ENCODE data around the gene FXN. TPM values are rescaled to one million over a fixed set of nuclear protein-coding genes. Genes with fewer than 3 reads are reported as not detected.

Gene FXN
- total RNA-seq, 1 experiment from 2014 or later: 11.0 TPM

DNA sequence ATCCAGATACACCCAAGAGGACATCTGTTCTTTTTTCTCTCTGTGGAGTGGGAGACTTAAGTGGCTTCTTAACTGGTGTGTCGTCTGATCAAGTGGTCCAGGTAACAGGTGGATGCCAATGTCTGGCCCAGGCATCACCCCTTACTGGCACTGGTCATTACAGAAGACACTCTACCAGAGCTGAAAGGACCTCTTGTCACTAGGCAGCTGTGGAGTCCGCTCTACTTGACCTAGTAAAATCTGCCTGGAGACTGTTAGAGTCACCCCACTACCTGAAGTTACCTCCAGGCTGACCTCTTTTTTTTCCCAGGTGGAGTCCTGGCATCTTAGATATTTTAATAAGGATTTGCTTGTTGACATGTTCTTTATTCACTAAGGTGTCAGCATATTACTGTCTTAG lies 22.5 kb downstream of the FXN start:
- Histone ChIP-seq H4K20me1 (ENCODE audit: low read length) (no peaks in the 10 kb centered on the region), H3K4me2 (ENCODE audit: low read length) (no peak overlapping the region), H3K27me3 (ENCODE audit: low read length) (no peaks in the 10 kb centered on the region), H3K4me1 (ENCODE audit: insufficient read depth, low read length) (no peaks in the 10 kb centered on the region), H3K9ac (ENCODE audit: low read length) (no peak overlapping the region), H3K4me3 (ENCODE audit: low read length) (no peak overlapping the region), H2AFZ (ENCODE audit: low read length) (no peak overlapping the region), H3K9me3 (ENCODE audit: low read length) (no peaks in the 10 kb centered on the region), H3K9me2 (replicated peaks; ENCODE audit: low read length) (no peaks in the 10 kb centered on the region), H3K36me3 (ENCODE audit: low read depth, low read length) (no peaks in the 10 kb centered on the region; the same call in none of the 2 replicates), H3F3A (ENCODE audit: low read length, unreplicated experiment) (no peaks in the 10 kb centered on the region), H3K27ac (ENCODE audit: low read length) (no peak overlapping the region), H3K79me2 (ENCODE audit: low read length) (no peaks in the 10 kb centered on the region)
- intact Hi-C loops (cut with micrococcal nuclease): loop anchor here (5.0 kb wide), 1 partner anchor 49 kb away; no protein-coding TSS in a partner anchor
- TF ChIP-seq EZH2phosphoT487 (IDR thresholded peaks at IDR 0.05; ENCODE audit: borderline replicate concordance, low read length): no peak
- TF ChIP-seq, protein P1, sequence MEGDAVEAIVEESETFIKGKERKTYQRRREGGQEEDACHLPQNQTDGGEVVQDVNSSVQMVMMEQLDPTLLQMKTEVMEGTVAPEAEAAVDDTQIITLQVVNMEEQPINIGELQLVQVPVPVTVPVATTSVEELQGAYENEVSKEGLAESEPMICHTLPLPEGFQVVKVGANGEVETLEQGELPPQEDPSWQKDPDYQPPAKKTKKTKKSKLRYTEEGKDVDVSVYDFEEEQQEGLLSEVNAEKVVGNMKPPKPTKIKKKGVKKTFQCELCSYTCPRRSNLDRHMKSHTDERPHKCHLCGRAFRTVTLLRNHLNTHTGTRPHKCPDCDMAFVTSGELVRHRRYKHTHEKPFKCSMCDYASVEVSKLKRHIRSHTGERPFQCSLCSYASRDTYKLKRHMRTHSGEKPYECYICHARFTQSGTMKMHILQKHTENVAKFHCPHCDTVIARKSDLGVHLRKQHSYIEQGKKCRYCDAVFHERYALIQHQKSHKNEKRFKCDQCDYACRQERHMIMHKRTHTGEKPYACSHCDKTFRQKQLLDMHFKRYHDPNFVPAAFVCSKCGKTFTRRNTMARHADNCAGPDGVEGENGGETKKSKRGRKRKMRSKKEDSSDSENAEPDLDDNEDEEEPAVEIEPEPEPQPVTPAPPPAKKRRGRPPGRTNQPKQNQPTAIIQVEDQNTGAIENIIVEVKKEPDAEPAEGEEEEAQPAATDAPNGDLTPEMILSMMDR (conservative IDR thresholded peaks at IDR 0.05; ENCODE audit: low read depth, low read length): no peak
- no peak for TF ChIP-seq EZH2 (IDR thresholded peaks at IDR 0.05; ENCODE audit: low read length, unreplicated experiment)
- ATAC-seq (no peak), DNase-seq (no peak)
- CTCF ChIA-PET: interaction anchor here (0.6 kb wide), 1 partner anchor 135 kb away, joined by 3 read pairs; no protein-coding TSS in a partner anchor
- POLR2A ChIA-PET (ENCODE audit: unreplicated experiment): no interaction called here
- no TSS peak for BruUV-seq (replicated peaks)

GRCh38 chr9:69060766-69061165 lies 25.2 kb downstream of the FXN start:
- Histone ChIP-seq H4K20me1 (ENCODE audit: low read length) (no peaks in the 10 kb centered on the region), H3K9me3 (ENCODE audit: low read length) (no peaks in the 10 kb centered on the region), H2AFZ (ENCODE audit: low read length) (no peak overlapping the region), H3K9me2 (replicated peaks; ENCODE audit: low read length) (no peaks in the 10 kb centered on the region), H3K4me1 (ENCODE audit: insufficient read depth, low read length) (no peaks in the 10 kb centered on the region), H3K36me3 (ENCODE audit: low read depth, low read length) (no peaks in the 10 kb centered on the region; the same call in none of the 2 replicates), H3K4me3 (ENCODE audit: low read length) (no peak overlapping the region), H3K4me2 (ENCODE audit: low read length) (no peak overlapping the region), H3F3A (ENCODE audit: low read length, unreplicated experiment) (no peaks in the 10 kb centered on the region), H3K79me2 (ENCODE audit: low read length) (no peaks in the 10 kb centered on the region), H3K27me3 (ENCODE audit: low read length) (no peaks in the 10 kb centered on the region), H3K9ac (ENCODE audit: low read length) (no peak overlapping the region), H3K27ac (ENCODE audit: low read length) (no peak overlapping the region)
- TF ChIP-seq EZH2phosphoT487 (IDR thresholded peaks at IDR 0.05; ENCODE audit: borderline replicate concordance, low read length) (no peak), EZH2 (IDR thresholded peaks at IDR 0.05; ENCODE audit: low read length, unreplicated experiment) (no peak)
- TF ChIP-seq, protein P1 (conservative IDR thresholded peaks at IDR 0.05; ENCODE audit: low read depth, low read length): no peak
- POLR2A ChIA-PET (ENCODE audit: unreplicated experiment): no interaction called here
- no peak for ATAC-seq
- no TSS peak for BruUV-seq (replicated peaks)
- intact Hi-C loops (cut with micrococcal nuclease): no loop called here
- CTCF ChIA-PET: no interaction called here
- DNase-seq: no peak

DNA sequence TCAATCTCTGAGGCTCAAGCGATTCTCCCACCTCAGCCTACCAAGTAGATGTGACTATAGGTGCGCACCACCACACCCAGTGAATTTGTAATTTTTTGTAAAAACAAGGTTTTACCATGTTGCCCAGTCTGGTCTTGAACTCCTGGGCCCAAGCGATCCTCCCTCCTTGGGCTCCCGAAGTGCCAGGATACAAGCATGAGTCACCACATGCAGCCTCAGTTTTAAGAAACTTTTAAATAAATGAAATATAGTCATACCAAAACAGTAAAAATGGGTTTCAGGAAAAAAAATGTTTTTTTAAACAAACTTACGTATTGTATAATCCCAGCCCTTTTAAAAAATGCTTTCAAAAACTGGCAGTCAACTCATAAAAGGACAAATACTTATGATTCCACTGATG lies 26.6 kb downstream of the FXN start:
- Histone ChIP-seq H4K20me1 (ENCODE audit: low read length) (no peaks in the 10 kb centered on the region), H3K9ac (ENCODE audit: low read length) (no peak overlapping the region), H3K79me2 (ENCODE audit: low read length) (no peaks in the 10 kb centered on the region), H3K4me1 (ENCODE audit: insufficient read depth, low read length) (no peaks in the 10 kb centered on the region), H3K27me3 (ENCODE audit: low read length) (no peaks in the 10 kb centered on the region), H3K9me2 (replicated peaks; ENCODE audit: low read length) (no peaks in the 10 kb centered on the region), H3K36me3 (ENCODE audit: low read depth, low read length) (no peaks in the 10 kb centered on the region; the same call in none of the 2 replicates), H3K9me3 (ENCODE audit: low read length) (no peaks in the 10 kb centered on the region), H3F3A (ENCODE audit: low read length, unreplicated experiment) (no peaks in the 10 kb centered on the region), H3K4me2 (ENCODE audit: low read length) (no peak overlapping the region), H3K4me3 (ENCODE audit: low read length) (no peak overlapping the region), H3K27ac (ENCODE audit: low read length) (no peak overlapping the region), H2AFZ (ENCODE audit: low read length) (no peak overlapping the region)
- DNase-seq: no peak
- TF ChIP-seq, protein P1 (conservative IDR thresholded peaks at IDR 0.05; ENCODE audit: low read depth, low read length): no peak
- TF ChIP-seq EZH2phosphoT487 (IDR thresholded peaks at IDR 0.05; ENCODE audit: borderline replicate concordance, low read length): no peak
- no peak for TF ChIP-seq EZH2 (IDR thresholded peaks at IDR 0.05; ENCODE audit: low read length, unreplicated experiment)
- ATAC-seq: no peak
- BruUV-seq (replicated peaks): no TSS peak
- POLR2A ChIA-PET (ENCODE audit: unreplicated experiment): no interaction called here
- CTCF ChIA-PET: no interaction called here
- intact Hi-C loops (cut with micrococcal nuclease): no loop called here
